ENCODE data around the gene ZP1.

Gene ZP1

DNA sequence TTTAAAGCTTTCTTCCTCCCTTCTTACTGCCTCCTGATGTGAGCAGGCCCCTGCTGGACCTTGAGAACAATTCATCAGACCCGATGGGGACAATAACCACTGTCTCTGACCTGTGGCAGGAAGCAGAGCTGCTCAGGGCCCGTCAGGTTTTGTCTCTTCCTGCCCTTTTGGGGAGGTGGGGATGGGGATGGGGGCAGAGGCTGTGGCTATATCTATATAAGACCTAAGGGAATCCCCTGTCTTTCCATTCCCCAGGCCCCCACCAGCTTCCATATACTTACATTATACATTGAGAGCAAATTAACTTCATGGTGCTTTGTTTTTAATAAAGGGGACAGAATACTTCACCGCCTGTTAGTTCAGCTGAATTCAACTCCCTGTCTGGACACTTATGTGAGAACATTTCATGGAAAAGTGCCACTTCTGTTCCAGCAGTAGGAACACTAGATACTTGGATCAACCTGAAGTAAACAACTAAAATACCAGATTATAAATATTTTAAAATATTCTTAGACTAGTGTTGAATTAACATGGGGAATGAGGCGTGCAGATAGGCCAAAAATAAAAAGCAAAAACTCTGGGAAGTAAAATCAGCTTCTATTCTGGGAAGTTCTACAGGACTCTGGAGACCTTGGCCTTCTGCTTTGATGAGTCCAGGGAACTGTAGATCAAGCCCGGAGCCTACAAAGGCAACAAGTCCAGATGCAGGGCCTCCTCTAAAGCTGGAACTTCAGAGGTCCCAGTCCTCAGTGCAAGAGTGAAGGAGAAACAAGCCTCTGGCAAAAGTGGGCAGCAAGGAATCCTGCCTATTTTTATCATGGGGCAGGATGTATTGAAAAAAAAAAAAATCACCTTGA lies 11.1 kb downstream of the ZP1 start:
- no peak for DNase-seq

DNA sequence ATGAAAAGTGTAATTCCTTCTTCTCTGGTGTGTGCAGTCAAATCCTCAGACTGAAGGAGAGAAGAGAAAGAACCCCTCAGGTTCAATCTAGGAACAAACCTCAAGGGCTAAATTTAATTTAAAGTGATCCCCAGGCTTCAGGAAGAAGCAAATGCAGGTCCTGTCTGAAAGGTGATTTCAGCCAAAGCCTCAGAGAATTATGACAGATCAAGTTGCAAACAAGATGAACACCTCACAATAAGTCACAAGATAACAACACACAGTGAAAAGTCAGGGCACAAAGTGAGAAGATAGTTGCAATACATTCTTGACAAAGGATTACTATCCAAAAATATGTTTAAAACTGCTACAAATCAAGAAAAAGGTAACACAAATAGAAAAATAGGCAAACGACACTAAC lies 11.8 kb downstream of the ZP1 start:
- no peak for DNase-seq

GRCh38 chr11:60879971-60880588 lies 12.7 kb downstream of the ZP1 start:
- DNase-seq = no peak

GRCh38 chr11:60880643-60881282 lies 13.4 kb downstream of the ZP1 start:
- no peak for DNase-seq

DNA sequence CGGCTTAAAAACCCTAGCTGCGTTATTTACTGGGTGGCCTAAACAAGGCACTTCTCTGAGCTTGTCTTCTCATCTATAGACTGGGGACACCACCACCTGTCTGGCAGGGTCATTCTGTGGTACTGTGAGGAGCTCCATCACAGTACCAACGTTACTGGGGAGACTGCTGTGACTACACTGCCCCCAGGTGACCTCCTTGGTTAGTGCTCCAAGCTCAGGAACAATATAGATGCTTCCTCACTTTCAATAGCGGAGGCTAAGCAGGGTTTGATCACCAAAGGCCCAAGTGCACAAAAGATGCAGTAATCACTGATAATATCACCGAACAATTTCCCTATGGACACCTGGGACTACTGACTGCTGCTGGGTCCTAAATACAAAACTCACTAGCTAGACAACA lies 20.2 kb downstream of the ZP1 start:
- peak; percentile 58 for DNase-seq

DNA sequence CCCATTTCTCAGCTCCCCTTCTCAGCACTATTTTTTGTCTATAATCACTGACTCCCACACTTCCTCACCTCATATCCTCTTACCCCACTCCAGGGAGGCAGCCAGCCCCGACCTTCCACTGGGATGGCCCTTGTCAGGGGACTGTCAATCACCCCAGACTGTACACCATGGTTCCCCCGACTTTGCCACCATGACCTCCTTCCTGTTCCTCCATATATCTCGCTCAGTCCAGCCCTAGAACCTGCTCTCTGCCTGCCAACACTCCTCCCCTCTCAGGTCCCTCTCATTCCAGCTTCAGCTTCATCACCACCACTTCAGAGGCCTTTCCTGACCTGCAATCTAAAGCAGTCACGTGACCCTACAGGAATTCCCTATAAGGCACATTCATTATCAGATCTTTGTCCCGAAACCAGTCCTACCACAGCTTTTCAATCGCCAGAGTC lies 22.5 kb downstream of the ZP1 start:
- no peak for DNase-seq

DNA sequence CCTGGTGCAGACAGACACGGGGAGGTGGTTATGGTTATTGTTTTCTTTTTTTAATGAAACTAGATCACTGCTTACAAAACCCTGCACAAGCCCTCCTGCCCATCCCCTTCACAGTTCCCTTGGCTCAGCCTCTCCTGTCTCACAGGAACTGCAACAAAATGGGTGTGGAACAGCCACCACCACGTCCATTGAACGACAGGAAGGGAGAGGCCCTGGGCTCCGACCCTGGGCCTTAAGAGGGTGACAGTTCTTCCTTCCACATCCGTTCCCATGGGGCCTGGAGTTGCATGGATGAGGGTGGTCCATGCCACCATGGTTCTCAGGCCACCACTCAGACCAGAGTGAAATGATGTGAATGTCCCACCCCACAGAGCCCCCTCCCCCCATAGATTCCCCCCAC lies 23.4 kb downstream of the ZP1 start:
- DNase-seq = no peak

- no peak for DNase-seq
Observed at GRCh38 chr11:60891103-60891741, 23.9 kb downstream of the ZP1 start.

DNA sequence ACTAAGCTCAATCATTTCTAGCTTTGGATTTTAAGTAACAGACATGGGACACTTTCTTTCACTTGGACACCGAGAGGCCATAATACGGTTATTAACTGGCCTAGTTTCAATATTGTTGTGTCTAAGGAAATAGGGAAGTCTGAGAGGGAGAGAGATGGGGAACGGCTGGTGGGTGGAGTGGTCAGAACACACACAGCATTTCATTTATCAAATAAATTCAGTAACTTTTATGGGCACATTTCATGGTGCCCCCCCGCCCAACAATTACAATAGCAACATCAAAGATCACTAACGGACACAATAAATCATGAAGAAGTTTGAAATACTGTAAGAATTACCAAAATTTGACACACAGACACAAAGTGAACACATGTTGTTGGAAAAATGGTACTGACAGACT lies 28.3 kb downstream of the ZP1 start:
- DNase-seq = peak; percentile 12

DNA sequence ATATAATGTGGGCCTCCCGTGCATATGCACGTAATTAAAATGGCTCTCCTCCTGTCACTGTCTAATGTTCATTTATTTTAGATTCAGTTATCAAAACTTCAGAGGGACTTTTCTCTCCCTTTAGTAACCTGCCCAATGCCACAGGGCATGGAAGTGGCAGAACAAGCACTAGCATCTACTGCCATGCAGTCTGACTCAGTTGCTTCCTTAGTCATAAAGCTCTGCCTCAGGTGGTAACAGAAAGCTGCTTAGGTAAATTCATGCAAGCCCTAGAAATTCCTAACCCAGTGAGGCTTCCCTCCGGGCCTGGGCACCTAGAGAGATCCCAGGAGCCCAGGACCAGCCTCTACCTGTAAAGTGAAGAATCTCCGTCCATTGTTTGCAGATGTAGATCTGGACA lies 30.2 kb downstream of the ZP1 start:
- no peak for DNase-seq

- peak; percentile 71 for DNase-seq
Observed at GRCh38 chr11:60899046-60899936, 31.9 kb downstream of the ZP1 start.

DNA sequence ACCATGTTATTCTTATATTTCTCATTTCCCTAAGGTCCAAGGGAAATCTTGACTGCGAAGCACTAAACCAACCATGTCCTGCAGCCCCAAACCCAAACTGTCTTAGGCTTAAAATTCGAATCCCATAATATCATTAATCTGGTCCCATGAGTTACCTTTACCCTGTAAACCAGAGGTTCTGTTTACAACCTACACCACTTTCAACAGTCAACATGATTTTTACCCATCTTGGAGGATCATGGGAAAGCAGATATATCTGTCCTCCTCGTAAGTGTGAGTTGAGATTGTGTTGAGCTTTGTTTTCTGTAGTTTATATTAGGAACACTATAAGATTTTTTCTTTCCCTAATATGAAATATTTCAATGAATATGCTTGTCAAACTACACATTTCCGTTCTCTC lies 32.6 kb downstream of the ZP1 start:
- no peak for DNase-seq

DNA sequence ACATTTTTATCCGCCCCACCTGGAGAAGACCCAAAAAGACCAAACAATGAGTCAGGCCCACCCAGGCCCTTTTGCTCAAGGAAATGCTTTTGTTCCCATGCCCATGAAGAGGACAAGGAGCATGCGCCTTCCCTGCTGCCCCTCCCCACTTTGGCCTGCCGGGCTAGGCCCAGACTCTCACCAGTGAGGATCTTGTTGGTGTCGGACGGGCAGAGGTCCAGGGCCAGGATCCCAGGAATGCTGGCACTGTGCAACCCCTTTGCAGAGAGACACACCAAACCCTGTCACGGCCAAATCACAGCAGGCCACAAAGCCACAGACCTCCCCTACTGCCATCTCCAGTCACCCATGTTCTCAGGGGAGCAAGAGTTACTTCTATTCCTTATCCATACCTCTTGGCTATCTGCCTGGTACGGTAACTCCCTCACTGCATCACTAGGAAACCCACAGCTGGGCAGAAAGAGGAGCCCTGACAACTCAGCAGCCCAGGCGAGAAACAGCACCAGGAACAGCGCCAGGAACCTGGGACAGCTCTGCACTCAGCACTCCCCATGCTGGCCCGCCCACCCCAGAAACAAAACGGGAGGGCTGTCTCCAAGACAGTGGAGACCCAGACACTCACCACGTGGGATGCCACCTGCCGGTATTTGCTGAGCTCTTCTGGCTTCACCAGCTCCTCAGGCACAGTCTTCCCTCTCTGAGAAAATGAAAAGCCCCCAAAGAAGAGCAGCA lies 33.5 kb downstream of the ZP1 start:
- no peak for DNase-seq

- no peak for DNase-seq
Observed at GRCh38 chr11:60902625-60903024, 35.3 kb downstream of the ZP1 start.

DNA sequence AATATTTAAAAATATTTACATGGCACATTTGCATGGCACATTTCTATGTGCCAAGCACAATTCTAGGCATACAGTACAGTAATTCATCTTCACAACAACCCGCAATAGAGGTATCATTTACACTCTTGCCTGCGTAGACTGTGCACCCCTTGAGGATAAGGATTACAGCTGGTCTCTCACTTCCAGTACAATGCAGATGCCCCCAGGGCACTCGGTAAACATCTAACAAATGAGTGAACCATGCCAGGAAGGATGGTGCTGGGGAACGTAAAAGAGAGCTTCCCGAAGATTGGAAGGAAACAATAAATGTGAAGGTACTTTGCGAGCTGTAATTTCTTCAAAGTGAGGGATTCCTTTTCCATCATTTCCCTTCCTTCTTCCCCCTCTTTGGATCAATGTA lies 37.7 kb downstream of the ZP1 start:
- DNase-seq = no peak

DNA sequence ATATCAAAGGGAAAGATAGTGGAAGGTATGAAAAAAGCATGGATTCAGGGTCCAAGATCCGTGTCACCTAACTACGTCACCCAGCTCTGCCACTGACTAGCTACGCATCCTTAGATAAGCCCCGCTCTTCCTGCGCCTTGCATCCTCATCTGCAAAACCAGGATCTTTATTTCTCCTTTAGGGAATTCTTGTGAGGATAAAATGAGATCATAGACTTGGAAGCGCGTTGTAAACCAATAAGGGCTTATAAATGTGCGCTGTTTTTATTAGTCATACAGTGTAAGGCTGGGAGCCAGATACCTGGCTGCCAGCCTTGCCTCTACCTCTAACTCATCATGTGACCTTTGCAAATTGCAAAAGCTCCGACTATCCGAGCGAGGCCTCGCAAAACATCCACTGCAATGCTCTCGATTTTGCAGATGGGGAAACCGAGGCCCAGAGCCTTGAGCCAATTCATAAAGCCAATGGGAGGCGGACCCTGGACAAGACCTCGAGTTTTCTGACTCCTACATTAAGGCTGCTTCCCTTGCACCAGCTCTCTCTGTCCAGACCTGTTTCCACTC lies 38.3 kb downstream of the ZP1 start:
- DNase-seq = no peak

- peak; percentile 99 for DNase-seq
Observed at GRCh38 chr11:60906132-60906972, 39.0 kb downstream of the ZP1 start, which contains the start of gene PRPF19. Gene PRPF19, minus strand, starts transcription at chr11:60906585. Its CDS starts 203 bp downstream, at chr11:60906382.

- no peak for DNase-seq
Observed at GRCh38 chr11:60908803-60909202, 41.5 kb downstream of the ZP1 start.

DNA sequence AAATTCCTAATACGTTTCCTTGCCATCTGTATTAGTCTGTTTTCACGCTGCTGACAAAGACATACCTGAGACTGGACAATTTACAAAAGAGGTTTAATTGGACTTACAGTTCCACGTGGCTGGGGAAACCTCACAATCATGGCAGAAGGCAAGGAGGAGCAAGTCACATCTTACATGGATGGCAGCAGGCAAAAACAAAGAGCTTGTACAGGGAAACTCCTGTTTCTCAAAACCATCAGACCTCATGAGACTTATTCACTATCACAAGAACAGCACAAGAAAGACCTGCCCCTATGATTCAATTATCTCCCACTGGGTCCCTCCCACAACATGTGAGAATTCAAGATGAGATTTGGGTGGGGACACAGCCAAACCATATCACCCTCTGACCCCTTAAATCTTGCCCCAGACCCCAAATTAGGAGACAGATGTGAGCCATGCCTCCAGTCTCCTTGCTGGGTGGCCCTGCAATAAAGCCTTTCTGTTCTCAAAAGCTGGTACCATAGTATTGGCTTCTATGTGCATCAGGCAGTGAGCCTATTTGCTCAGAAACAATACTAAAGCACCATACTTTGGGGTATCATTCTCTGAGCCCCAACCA lies 42.4 kb downstream of the ZP1 start:
- peak; percentile 31 for DNase-seq

- DNase-seq = peak; percentile 84
Observed at GRCh38 chr11:60910281-60910687, 42.9 kb downstream of the ZP1 start.
